Heart left ventricle (tissue), 16 donors: ENCODE results near the gene EXPH5. TPM values are rescaled to one million over a fixed set of nuclear protein-coding genes. Genes with fewer than 3 reads are reported as not detected.
A peak's percentile ranks its signal among the peaks of the same experiment; 100 is the strongest.

Source experiments
- ATAC-seq, 4 donors: fragments of 200-7000 bp; cut with Tn5 transposase; one replicate each; pipeline ENCODE4 v1.9.1; 2020 to 2022; ENCODE audit warnings: moderate library complexity in 4 of 4, mild to moderate bottlenecking in 3 of 4, moderate number of reproducible peaks in 1 of 4
- DNase-seq, 5 donors: peaks; one replicate each; pipeline ENCODE4 v3.0.0-alpha.2; 2020
- H3K27ac ChIP-seq, 12 donors: fragments of 200-600 bp; sonication (generic) in 4 of 12; one replicate each; pipeline versions ENCODE4 v1.5.0 to v1.8.0; 2016 to 2022; ENCODE audit warnings: mild to moderate bottlenecking in 2 of 12
- H3K27me3 ChIP-seq, 9 donors: fragments of 200-600 bp; sonication (generic) in 2 of 9; one replicate each; pipeline versions ENCODE4 v1.5.1 to v1.8.0; 2016 to 2022; ENCODE audit warnings: mild to moderate bottlenecking in 3 of 9
- H3K36me3 ChIP-seq, 9 donors: fragments of 200-600 bp; sonication (generic) in 2 of 9; one replicate each; pipeline versions ENCODE4 v1.5.0 to v1.8.0; 2018 to 2022; ENCODE audit warnings: mild to moderate bottlenecking in 2 of 9
- H3K4me1 ChIP-seq, 12 donors: fragments of 200-600 bp; sonication (generic) in 4 of 12; one replicate each; pipeline versions ENCODE4 v1.5.0 to v1.8.0; 2016 to 2022; ENCODE audit warnings: mild to moderate bottlenecking in 3 of 12
- H3K4me3 ChIP-seq, 12 donors: fragments of 200-600 bp; sonication (generic) in 4 of 12; one replicate each; pipeline versions ENCODE4 v1.5.0 to v1.8.0; 2017 to 2022; ENCODE audit warnings: mild to moderate bottlenecking in 9 of 12, moderate library complexity in 4 of 12
- H3K9me3 ChIP-seq, 12 donors: fragments of 200-600 bp; sonication (generic) in 4 of 12; one replicate each; pipeline versions ENCODE4 v1.5.0 to v1.8.0; 2016 to 2022; ENCODE audit warnings: mild to moderate bottlenecking in 1 of 12
- POLR2A ChIP-seq, 2 donors: fragments of 450-650 bp; IDR thresholded peaks; one replicate each; pipeline ENCODE4 v1.6.1; 2017; ENCODE audit warnings: antibody characterized with exemption in 2 of 2, mild to moderate bottlenecking in 2 of 2, moderate library complexity in 2 of 2
- WGBS, 4 donors: extraction: QIAGEN DNeasy Blood & Tissue Kit in 2 of 4; methylation state at CpG; one replicate each; pipeline versions ENCODE4 v1.1.5 to v1.1.7; 2013 to 2018; 5-methylcytosine and 5-hydroxymethylcytosine counted together
- intact Hi-C, 10 donors: fragments of 100-400 bp; cut with DNase I; formaldehyde crosslinking; loops; one replicate each; pipeline versions ENCODE4 v1.11.1 to v1.14.2; 2022
- polyA plus RNA-seq, 2 donors: library from polyadenylated mRNA; stranded (reverse); fragments of 200-250 nt; gene quantifications; one replicate each; pipeline ENCODE4 v1.2.3, GENCODE V29; 2013
- total RNA-seq, 9 donors: library from RNA; depleted of rRNA in 2 of 9; stranded (reverse); fragments of >200 nt in 2 of 9; fragmentation: NEBNext Ultra II Directional in 3 of 9; extraction: Animal tissue kit (Norgen Biotek cat#: 25700) in 3 of 9; gene quantifications; one replicate each; pipeline versions ENCODE4 v1.1.0 to v1.2.4, GENCODE V29; 2016 to 2023
- TF ChIP-seq, protein P1 (sequence below), 12 donors: fragments of 200-600 bp; sonication (generic) in 4 of 12; IDR thresholded peaks; one replicate each; pipeline versions ENCODE4 v1.5.0 to v1.8.0; 2018 to 2022; ENCODE audit warnings: antibody characterized with exemption in 12 of 12, mild to moderate bottlenecking in 5 of 12
- donor health status: ischemic (EF 13 %, LVEDD 7.1; RV severe dilation, severe dysfunction).
- donor health status: healthy with polysubstance abuse.
- donor health status: DM: no; HTN: yes; CAD: no.
- donor health status: DM: no; HTN: no; CAD: no.
- donor health status: ischemic (EF 25% LVEDD 6.9; RV normal size, moderate dysfunction).
- donor health status: ischemic (EF 25% LVEDD 5.7; RV mildly dilated, moderate dysfunction).
- donor health status: healthy.
- donor health status: DM: yes; HTN: yes; CAD: no.
- donor health status: ischemic (EF 35%, LVEDD 5.7; RV mildly dilated, moderate dysfunction).
- donor health status: nonischemic (EF 11% LVEDD 7.7; RV severe dilation, severe dysfunction).
- donor health status: DM: yes; HTN: yes; CAD: no.
- donor health status: PGD.
- donor health status: ischemic (EF 29% LVEDD 5.4; RV normal size, mild dysfunction).
- donor health status: nonischemic (EF 23%, LVEDD 6.1; RV moderate dilation, normal function).

Gene EXPH5
- total and polyA plus RNA-seq, 11 donors = 0.14 to 4.2 (median 1.1) TPM

DNA sequence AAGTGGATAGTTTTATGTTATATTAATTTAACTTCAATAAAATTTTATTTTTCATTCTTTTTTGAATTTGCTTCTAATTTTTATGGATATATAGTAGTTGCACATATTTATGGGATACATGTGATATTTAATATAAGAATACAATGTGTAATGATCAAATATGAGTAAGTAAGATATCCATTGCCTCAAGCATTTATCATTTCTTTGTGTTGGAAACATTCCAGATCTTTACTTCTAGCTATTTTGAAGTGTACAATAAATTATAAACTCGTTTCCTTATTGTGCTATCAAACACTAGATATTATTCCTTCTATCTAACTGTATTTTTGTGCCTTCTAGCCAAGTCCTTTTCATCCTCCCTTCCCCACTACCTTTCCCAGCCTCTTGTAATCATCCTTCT, 17.0 kb downstream of the EXPH5 start:
- Histone ChIP-seq H3K27me3 (no peaks in the 10 kb centered on the region), H3K27ac (no peak overlapping the region), H3K4me1 (no peaks in the 10 kb centered on the region), H3K9me3 (peaks cover 0 to 11% (median 0%) of the 10 kb centered on the region in 12 donors), H3K36me3 (no peaks in the 10 kb centered on the region), H3K4me3 (no peak overlapping the region)
- ATAC-seq (no peak), DNase-seq (no peak)
- intact Hi-C loops = no loop called here
- WGBS, 4 donors = 21 to 41% (median 40%) methylated on average over 1 of the region's 1 CpG
- TF ChIP-seq POLR2A (IDR thresholded peaks at IDR 0.05) = no peak
- TF ChIP-seq, protein P1, sequence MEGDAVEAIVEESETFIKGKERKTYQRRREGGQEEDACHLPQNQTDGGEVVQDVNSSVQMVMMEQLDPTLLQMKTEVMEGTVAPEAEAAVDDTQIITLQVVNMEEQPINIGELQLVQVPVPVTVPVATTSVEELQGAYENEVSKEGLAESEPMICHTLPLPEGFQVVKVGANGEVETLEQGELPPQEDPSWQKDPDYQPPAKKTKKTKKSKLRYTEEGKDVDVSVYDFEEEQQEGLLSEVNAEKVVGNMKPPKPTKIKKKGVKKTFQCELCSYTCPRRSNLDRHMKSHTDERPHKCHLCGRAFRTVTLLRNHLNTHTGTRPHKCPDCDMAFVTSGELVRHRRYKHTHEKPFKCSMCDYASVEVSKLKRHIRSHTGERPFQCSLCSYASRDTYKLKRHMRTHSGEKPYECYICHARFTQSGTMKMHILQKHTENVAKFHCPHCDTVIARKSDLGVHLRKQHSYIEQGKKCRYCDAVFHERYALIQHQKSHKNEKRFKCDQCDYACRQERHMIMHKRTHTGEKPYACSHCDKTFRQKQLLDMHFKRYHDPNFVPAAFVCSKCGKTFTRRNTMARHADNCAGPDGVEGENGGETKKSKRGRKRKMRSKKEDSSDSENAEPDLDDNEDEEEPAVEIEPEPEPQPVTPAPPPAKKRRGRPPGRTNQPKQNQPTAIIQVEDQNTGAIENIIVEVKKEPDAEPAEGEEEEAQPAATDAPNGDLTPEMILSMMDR (IDR thresholded peaks at IDR 0.05) = no peak

GRCh38 chr11:108574675-108575074, 18.9 kb downstream of the EXPH5 start:
- H3K27me3 ChIP-seq = no peaks in the 10 kb centered on the region
- H3K4me1 ChIP-seq = no peaks in the 10 kb centered on the region
- 81 to 91% (median 88%) methylated on average over 4 of the region's 4 CpGs for WGBS, 4 donors
- no peak for TF ChIP-seq POLR2A (IDR thresholded peaks at IDR 0.05)
- TF ChIP-seq, protein P1 (IDR thresholded peaks at IDR 0.05) = no peak
- no peak overlapping the region for H3K27ac ChIP-seq
- no peaks in the 10 kb centered on the region for H3K36me3 ChIP-seq
- H3K9me3 ChIP-seq = peaks cover 0 to 11% (median 0%) of the 10 kb centered on the region in 12 donors
- no peak for DNase-seq
- H3K4me3 ChIP-seq = no peak overlapping the region
- no peak for ATAC-seq
- intact Hi-C loops = no loop called here

DNA sequence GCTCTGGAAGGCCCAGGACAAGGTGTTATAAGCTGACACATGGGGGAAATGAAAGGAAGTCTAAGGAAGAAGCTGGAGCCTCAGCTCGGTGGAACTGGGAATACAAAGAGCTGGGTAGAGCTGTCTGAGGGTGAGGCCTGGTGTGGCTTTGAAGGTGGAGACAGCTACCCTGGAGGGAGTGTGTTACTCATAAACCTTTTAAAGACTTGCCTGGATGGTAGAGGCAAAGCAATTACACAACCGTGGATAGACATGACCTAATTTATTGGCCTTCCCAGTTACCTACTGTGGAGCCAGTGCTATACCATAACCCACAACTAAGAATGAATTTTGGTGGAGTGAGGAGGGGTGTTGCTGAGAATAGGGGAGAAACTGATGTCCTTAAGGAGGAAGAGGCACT, 22.6 kb downstream of the EXPH5 start:
- H3K4me3 ChIP-seq = no peak overlapping the region
- H3K4me1 ChIP-seq = no peaks in the 10 kb centered on the region
- WGBS, 4 donors = 77 to 94% (median 81%) methylated on average over 2 of the region's 2 CpGs
- peaks cover 0 to 8% (median 0%) of the 10 kb centered on the region in 12 donors for H3K9me3 ChIP-seq
- no peak for ATAC-seq
- H3K27ac ChIP-seq = no peak overlapping the region
- DNase-seq = no peak
- intact Hi-C loops = no loop called here
- no peaks in the 10 kb centered on the region for H3K27me3 ChIP-seq
- H3K36me3 ChIP-seq = no peaks in the 10 kb centered on the region
- TF ChIP-seq POLR2A (IDR thresholded peaks at IDR 0.05) = no peak

GRCh38 chr11:108569896-108570295, 23.7 kb downstream of the EXPH5 start:
- no peaks in the 10 kb centered on the region for H3K4me1 ChIP-seq
- no peaks in the 10 kb centered on the region for H3K27me3 ChIP-seq
- no peaks in the 10 kb centered on the region for H3K36me3 ChIP-seq
- DNase-seq (no peak), ATAC-seq (no peak)
- H3K27ac ChIP-seq = no peak overlapping the region
- peaks cover 0 to 7% (median 0%) of the 10 kb centered on the region in 12 donors for H3K9me3 ChIP-seq
- no peak overlapping the region for H3K4me3 ChIP-seq
- intact Hi-C loops = no loop called here
- 86 to 95% (median 90%) methylated on average over 1 of the region's 1 CpG for WGBS, 4 donors
- no peak for TF ChIP-seq POLR2A (IDR thresholded peaks at IDR 0.05)
- TF ChIP-seq, protein P1 (IDR thresholded peaks at IDR 0.05) = no peak

- intact Hi-C loops = no loop called here
- Histone ChIP-seq H3K27me3 (no peaks in the 10 kb centered on the region), H3K27ac (no peak overlapping the region), H3K4me1 (no peaks in the 10 kb centered on the region), H3K4me3 (no peak overlapping the region), H3K36me3 (no peaks in the 10 kb centered on the region), H3K9me3 (no peaks in the 10 kb centered on the region)
- DNase-seq (peak in 1 of 5 donors; percentile 15), ATAC-seq (peak in 2 of 4 donors; percentile 50 to 64)
- TF ChIP-seq POLR2A (IDR thresholded peaks at IDR 0.05) = no peak
- TF ChIP-seq, protein P1 (IDR thresholded peaks at IDR 0.05) = no peak
- 67 to 77% (median 73%) methylated on average over 9 to 11 of the region's 11 CpGs for WGBS, 4 donors
These were observed 25.2 kb downstream of the EXPH5 start for GRCh38 chr11:108568195-108568858.
